GM12864 (cell line): ENCODE data around the gene B3GNT9.

Experiments used
- DNase-seq: peaks from one replicate; pipeline ENCODE4 v3.0.0-alpha.2; 2011; ENCODE audit warnings: low read depth
- H3K4me3 ChIP-seq: 2 replicates; pipeline ENCODE4 v1.5.1; 2011; ENCODE audit warnings: mild to moderate bottlenecking, low read depth, low read length, control low read depth
- TF ChIP-seq, protein P1 (sequence below): IDR thresholded peaks from 2 replicates; pipeline ENCODE4 v1.5.1; 2011; ENCODE audit warnings: low read depth, mild to moderate bottlenecking, moderate library complexity, low read length, control low read depth, inconsistent platforms; ENCODE audit errors: missing control alignments

Gene B3GNT9

DNA sequence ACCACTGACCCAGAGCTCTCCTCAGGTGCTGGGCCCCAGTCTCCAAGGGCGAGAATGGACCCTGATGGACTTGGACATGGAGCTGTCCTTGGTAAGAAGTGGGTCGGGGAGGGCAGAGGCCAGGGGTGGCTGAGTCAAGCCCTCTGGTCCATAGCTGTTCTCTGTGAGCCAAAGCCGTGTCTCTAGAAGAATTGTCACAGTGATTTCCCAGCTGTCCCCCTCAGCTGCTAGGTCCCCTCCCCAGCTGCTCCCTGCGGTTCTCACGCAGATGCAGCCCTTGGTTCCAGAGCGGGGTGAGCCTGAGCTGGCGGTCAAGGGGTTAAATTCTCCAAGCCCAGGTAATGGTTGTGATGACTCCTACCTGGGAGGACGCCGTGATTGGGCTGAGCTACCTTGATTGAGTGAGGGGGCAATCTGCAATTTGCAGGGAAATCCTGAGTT lies 18.2 kb upstream of the B3GNT9 start:
- TF ChIP-seq, protein P1, sequence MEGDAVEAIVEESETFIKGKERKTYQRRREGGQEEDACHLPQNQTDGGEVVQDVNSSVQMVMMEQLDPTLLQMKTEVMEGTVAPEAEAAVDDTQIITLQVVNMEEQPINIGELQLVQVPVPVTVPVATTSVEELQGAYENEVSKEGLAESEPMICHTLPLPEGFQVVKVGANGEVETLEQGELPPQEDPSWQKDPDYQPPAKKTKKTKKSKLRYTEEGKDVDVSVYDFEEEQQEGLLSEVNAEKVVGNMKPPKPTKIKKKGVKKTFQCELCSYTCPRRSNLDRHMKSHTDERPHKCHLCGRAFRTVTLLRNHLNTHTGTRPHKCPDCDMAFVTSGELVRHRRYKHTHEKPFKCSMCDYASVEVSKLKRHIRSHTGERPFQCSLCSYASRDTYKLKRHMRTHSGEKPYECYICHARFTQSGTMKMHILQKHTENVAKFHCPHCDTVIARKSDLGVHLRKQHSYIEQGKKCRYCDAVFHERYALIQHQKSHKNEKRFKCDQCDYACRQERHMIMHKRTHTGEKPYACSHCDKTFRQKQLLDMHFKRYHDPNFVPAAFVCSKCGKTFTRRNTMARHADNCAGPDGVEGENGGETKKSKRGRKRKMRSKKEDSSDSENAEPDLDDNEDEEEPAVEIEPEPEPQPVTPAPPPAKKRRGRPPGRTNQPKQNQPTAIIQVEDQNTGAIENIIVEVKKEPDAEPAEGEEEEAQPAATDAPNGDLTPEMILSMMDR: no peak
- DNase-seq: no peak
- H3K4me3 ChIP-seq: no peak overlapping the region

GRCh38 chr16:67167588-67167987 lies 16.8 kb upstream of the B3GNT9 start:
- TF ChIP-seq, protein P1: no peak
- DNase-seq: no peak
- H3K4me3 ChIP-seq: no peak overlapping the region

GRCh38 chr16:67166598-67167168 lies 15.9 kb upstream of the B3GNT9 start:
- TF ChIP-seq, protein P1: no peak

GRCh38 chr16:67166110-67166547 lies 15.3 kb upstream of the B3GNT9 start:
- no peak for DNase-seq
- H3K4me3 ChIP-seq: no peak overlapping the region
- TF ChIP-seq, protein P1: no peak

More at GRCh38 chr16:67166598-67167168, 15.9 kb upstream of the B3GNT9 start:
- no peak overlapping the region for H3K4me3 ChIP-seq
- DNase-seq: no peak

DNA sequence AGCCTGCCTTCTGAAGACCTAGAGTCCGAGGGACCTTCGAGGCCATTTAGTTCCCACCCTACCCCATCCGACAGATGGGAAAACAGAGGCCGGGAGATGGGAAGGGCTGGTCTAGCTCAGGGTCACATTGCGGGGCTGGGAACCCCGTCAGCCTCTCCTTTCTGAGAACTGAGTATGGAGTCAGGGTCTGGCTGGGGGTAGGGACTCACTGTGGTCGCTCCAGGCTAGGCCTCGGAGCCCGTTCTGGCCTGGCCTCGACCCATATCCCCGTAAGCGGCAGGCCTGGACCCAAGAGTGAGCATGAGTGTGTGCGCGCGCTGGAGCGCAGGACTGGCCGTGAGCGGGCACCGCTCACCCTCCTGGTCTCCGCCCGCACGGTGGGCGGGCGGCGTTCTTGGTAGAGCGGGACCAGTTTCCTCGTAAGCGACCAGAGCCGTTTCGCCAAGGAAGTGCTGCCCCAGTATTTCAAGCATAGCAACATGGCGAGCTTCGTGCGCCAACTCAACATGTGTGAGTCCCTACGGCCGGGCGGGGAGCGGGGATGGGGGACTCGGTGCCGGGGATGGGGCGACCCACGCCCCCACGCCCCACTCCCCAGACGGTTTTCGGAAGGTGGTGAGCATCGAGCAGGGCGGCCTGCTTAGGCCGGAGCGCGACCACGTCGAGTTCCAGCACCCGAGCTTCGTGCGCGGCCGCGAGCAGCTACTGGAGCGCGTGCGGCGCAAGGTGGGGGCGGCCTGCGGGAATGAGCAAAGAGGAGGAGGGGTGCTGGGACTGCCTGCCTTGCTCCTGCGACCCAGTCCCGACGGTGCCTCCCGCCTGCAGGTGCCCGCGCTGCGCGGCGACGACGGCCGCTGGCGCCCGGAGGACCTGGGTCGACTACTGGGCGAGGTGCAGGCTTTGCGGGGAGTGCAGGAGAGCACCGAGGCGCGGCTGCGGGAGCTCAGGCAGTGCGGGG lies 14.6 kb upstream of the B3GNT9 start:
- no peak for DNase-seq
- TF ChIP-seq, protein P1: no peak
- H3K4me3 ChIP-seq: no peak overlapping the region

GRCh38 chr16:67164599-67165061 lies 13.8 kb upstream of the B3GNT9 start, which contains the start of gene HSF4:
Gene HSF4 (plus strand): TSS chr16:67164745. CDS start chr16:67164812, 67 bp downstream.
- H3K4me3 ChIP-seq: peak within 1 kb of the TSS; percentile 42
- TF ChIP-seq, protein P1: no peak
- DNase-seq: no peak
